ENCODE results near the gene SLC25A1.
"Not testable (repeated sequence)": the region's sequence is repeated elsewhere in the genome, so short reads cannot be mapped to it uniquely, and the experiment has no call there.

The SLC25A1 gene

DNA sequence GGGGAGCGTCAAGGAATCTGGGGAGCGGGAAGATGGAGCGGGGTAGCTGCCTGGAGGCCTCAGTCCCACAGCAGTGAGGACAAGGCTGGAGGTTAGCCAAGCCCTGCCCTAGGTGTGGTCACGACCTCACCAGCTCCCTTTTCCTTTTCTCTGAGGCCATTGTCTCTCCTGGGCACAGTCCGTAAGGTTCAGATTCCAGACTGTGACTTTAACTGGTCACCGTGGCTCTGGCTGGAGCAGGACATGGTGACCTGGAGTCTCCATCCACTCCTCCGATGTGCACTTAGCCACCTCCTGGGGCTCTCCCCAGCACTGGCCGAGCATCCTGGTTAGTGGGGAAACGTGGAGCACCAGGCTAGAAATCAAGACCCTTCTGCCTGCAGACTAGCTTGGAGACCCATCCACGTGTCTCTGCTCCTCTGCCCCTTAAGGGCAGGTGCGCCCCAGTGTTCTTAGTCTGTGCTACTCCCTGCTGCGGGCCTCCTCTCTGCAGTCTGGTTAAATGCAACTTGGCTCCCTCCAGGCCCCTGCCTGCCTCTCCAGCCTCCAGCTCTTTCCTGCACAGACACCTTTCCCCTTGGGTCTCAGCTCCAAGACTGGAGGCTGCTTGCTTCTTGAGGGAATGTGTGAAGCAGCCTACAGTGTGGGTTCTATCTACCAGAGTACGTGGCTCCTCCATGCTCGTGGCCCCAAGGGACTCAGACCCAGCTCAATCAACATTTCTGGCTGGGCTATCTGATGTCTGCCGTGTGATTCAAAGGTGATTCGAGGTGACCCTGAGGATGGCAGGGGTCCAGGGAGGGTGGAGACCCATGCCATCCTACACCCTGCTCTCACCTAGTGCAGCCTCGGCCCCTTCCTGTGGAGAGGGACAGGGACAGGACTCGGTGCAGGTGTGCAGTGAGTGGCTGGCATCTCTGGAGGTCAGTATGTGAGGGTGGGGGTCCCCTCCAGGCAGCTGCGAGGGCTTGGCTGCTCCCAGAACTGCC is 5.2 kb downstream of the SLC25A1 start:
- Histone ChIP-seq H3K9ac (ENCODE audit: low read length) (peak overlapping the region; percentile 13), H3K4me3 (ENCODE audit: low read depth, low read length) (peak overlapping the region; percentile 83), H3K27ac (ENCODE audit: low read depth, low read length) (no peak overlapping the region)

DNA sequence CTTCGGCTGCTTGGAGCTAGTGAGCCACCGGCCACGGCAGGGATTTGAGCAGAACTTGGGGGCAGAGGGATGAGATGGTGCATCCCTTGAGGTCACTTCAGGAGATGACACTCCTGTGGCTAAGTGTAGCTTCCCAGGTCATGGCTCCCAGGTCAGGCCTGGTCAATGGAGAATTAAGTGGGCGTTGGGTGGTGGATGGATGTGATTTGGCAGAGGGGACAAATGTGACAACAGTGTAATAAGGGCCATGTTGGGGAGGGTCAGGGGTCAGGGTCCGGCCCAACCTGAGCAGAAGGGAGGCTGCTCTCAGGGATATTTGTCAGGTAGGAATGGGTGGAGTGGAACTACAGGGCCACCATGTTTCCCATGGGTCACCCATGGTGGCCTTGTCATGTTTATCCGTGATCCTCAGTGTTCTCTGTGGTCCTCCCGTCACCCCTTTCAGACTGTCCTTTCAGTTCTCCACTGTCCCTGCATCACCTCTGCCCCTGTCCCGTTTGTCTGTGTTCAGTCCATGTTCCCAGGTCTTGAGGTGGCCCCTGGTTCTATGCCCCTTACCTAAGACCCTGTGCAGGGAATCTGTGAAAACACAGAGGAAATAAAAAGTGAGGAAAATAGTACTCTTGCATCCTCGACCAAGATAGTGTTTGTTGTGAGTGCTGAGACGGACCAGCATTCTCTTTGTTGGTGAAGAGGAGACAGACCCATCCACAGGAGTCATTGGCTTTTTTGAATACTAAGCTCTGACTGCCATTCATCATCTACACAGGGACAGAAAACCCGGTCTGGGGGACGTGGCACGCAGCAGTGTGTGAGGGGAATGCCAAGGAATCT is 6.1 kb downstream of the SLC25A1 start:
- Histone ChIP-seq H3K27ac (ENCODE audit: low read depth, low read length) (peak overlapping the region; percentile 96; the same call in 1 of the 2 replicates), H3K9ac (ENCODE audit: low read length) (peak overlapping the region; percentile 98), H3K9me3 (ENCODE audit: control insufficient read depth, insufficient read depth, low read depth, low read length) (no peaks in the 10 kb centered on the region), H3K4me3 (ENCODE audit: low read depth, low read length) (peak overlapping the region; percentile 83), H3K36me3 (ENCODE audit: control insufficient read depth, insufficient read depth, low read length) (peaks cover 29% of the 10 kb centered on the region), H3K4me1 (ENCODE audit: control insufficient read depth, insufficient read depth, low read length) (peaks cover 62% of the 10 kb centered on the region), H3K27me3 (ENCODE audit: control insufficient read depth, insufficient read depth, low read length) (peaks cover 39% of the 10 kb centered on the region)

More for the DNA sequence above, 5.2 kb downstream of the SLC25A1 start:
- no peaks in the 10 kb centered on the region for H3K9me3 ChIP-seq (ENCODE audit: control insufficient read depth, insufficient read depth, low read depth, low read length)
- peaks cover 64% of the 10 kb centered on the region for H3K4me1 ChIP-seq (ENCODE audit: control insufficient read depth, insufficient read depth, low read length)
- peaks cover 29% of the 10 kb centered on the region for H3K36me3 ChIP-seq (ENCODE audit: control insufficient read depth, insufficient read depth, low read length)
- H3K27me3 ChIP-seq (ENCODE audit: control insufficient read depth, insufficient read depth, low read length): peaks cover 30% of the 10 kb centered on the region

GRCh38 chr22:19169947-19170318 is 8.6 kb downstream of the SLC25A1 start:
- Histone ChIP-seq H3K4me1 (ENCODE audit: control insufficient read depth, insufficient read depth, low read length) (peaks cover 37% of the 10 kb centered on the region), H3K4me3 (ENCODE audit: low read depth, low read length) (peak overlapping the region; percentile 57), H3K36me3 (ENCODE audit: control insufficient read depth, insufficient read depth, low read length) (peaks cover 13% of the 10 kb centered on the region), H3K9ac (ENCODE audit: low read length) (peak overlapping the region; percentile 10), H3K9me3 (ENCODE audit: control insufficient read depth, insufficient read depth, low read depth, low read length) (no peaks in the 10 kb centered on the region), H3K27me3 (ENCODE audit: control insufficient read depth, insufficient read depth, low read length) (peaks cover 54% of the 10 kb centered on the region), H3K27ac (ENCODE audit: low read depth, low read length) (no peak overlapping the region)

DNA sequence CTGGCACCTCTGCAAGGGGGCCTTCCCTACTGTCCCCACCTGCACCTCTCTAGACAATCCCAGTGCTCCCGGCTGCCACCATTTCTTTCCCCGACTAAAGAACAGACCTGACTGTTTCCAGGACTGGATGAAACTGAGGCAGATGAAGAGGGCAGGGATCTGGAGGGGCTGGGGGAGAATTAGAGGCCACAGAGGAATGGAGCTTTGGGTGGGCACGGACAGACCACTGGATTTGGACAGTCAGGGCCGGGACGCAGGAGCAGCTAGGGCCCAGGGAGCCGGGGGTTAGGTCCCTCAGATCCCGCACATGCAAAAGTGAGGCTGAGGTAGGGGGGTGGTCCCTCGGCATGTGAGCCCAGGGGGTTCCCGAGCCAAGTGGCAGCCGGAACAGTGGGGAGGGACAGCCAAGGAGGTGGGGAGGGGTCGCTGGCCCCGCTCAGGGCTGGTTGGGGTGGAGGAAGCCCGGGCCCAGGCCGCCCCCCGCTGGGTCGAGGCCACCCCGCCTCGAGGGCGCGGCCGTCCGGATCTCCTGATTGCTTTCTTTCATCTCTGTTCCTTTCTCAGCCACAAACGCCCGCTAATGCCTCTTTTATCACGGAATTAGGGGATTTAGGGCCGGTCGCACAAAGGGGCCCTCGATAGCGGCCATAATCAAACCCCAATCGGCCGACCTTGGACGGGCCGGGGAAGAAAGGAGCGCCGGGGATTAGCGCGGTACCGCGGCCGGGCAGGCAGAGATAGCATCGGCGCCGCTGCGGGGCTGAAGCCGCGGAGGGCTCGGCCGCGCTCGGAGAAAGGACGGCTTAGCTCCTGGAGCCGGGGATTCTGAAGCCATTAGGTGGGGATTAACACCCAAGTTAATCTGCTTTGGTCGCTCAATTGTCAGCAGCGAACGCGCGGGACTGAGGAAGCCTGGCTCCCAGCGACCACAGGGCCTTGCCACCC is 9.3 kb downstream of the SLC25A1 start:
- Histone ChIP-seq H3K9me3 (ENCODE audit: control insufficient read depth, insufficient read depth, low read depth, low read length) (no peaks in the 10 kb centered on the region), H3K4me1 (ENCODE audit: control insufficient read depth, insufficient read depth, low read length) (peaks cover 31% of the 10 kb centered on the region), H3K36me3 (ENCODE audit: control insufficient read depth, insufficient read depth, low read length) (peaks cover 12% of the 10 kb centered on the region), H3K27ac (ENCODE audit: low read depth, low read length) (no peak overlapping the region), H3K4me3 (ENCODE audit: low read depth, low read length) (peak overlapping the region; percentile 57), H3K27me3 (ENCODE audit: control insufficient read depth, insufficient read depth, low read length) (peaks cover 56% of the 10 kb centered on the region), H3K9ac (ENCODE audit: low read length) (peak overlapping the region; percentile 10)

DNA sequence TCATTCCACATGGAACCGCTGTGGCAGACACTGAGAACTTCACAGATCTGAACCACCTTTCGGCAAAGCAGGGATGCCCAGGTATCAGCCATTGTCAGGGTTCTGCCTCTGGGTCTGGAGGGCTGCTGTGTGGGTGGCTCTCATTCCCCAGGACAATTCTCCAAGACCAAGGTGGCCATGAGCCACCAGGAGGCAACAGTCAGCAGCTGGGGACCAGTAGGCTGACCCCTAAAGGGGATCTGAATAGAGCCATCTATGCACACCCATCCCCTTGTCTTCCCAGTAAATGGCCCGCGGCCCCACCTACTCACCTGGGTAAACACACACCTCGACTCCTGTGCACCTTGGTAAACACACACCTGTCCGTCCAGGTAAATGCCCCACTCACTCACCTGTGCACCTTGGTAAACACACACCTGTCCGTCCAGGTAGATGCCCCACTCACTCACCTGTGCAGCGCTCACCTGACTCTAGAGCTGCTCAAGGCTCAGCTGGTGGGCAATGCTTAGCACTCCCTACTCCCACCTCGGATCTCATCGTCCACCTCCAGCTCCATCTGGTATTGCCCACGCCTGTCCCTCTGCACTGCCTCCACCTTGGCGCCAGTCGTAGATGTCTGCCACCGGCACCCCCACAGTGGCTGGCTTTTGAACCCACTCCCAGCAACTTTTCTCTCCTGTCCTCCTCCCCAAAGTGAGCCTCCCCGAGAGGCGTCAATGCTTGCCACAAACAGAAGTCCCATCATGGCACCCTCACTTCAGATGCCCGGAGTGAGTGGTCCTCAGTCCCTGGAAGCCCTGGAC is 10.2 kb downstream of the SLC25A1 start:
- no peak overlapping the region for H3K4me3 ChIP-seq (ENCODE audit: low read depth, low read length)
- no peak overlapping the region for H3K9ac ChIP-seq (ENCODE audit: low read length)
- no peaks in the 10 kb centered on the region for H3K9me3 ChIP-seq (ENCODE audit: control insufficient read depth, insufficient read depth, low read depth, low read length)
- peaks cover 21% of the 10 kb centered on the region for H3K4me1 ChIP-seq (ENCODE audit: control insufficient read depth, insufficient read depth, low read length)
- 0 out of 2 replicates have a peak, but pooled peaks cover 4% of the 10 kb centered on the region for H3K36me3 ChIP-seq (ENCODE audit: control insufficient read depth, insufficient read depth, low read length)
- H3K27ac ChIP-seq (ENCODE audit: low read depth, low read length): no peak overlapping the region
- peaks cover 56% of the 10 kb centered on the region for H3K27me3 ChIP-seq (ENCODE audit: control insufficient read depth, insufficient read depth, low read length)

DNA sequence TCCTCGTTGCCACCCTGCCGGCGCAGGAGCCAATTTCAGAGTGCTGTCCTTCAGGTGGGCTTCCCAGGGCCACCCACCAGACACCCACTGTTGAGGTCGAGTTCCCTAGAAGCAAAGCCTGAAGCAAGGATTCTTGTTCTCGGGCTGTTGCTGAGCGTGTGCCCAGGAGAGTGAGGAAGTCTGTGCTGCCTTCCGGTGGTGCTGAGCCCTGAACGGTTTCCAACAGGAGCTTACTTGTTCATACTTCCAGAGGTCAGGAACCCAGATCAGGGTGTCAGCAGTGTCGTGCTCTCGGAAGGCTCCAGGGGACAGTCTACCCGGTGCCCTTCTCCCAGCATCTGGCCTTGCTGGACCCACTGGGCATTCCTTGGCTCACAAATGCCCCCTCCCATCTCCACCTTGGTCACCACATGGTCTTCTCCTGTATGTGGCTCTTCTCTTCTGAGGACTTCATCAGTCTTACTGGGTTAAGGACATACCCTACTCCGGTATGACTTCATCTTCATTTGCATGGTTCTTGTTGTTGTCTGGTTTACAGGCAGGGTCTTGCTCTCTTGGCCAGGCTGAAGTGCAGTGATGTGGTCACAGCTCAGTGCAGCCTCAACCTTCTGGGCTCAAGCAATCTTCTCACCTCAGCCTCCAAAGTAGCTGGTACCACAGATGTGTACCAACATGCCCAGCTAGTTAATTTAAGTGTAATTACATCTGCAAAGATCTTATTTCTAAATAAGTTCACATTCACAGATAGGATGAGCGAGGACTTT is 11.2 kb downstream of the SLC25A1 start:
- H3K9ac ChIP-seq (ENCODE audit: low read length): no peak overlapping the region
- H3K4me1 ChIP-seq (ENCODE audit: control insufficient read depth, insufficient read depth, low read length): peaks cover 17% of the 10 kb centered on the region
- no peak overlapping the region for H3K4me3 ChIP-seq (ENCODE audit: low read depth, low read length)
- H3K27me3 ChIP-seq (ENCODE audit: control insufficient read depth, insufficient read depth, low read length): peaks cover 61% of the 10 kb centered on the region
- no peaks in the 10 kb centered on the region for H3K36me3 ChIP-seq (ENCODE audit: control insufficient read depth, insufficient read depth, low read length)
- H3K27ac ChIP-seq (ENCODE audit: low read depth, low read length): no peak overlapping the region
- H3K9me3 ChIP-seq (ENCODE audit: control insufficient read depth, insufficient read depth, low read depth, low read length): no peaks in the 10 kb centered on the region

DNA sequence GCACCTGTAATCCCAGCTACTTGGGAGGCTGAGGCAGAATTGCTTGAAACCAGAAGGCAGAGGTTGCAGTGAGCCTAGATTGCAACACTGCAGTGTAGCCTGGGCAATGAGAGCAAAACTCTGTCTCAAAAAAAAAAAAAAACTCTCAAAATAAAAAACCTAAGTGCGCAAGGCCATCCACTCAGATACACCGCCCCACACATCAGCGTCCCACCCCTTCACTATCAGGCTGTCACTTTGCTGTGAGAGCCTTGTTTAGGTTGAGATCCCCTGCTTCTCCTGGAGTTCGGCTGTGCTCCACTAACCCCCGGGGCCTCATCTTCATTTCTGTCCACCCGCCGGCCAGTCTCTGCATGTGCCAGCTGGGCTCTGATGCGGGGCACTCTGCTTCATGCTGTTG is 12.1 kb downstream of the SLC25A1 start:
- H3K36me3 ChIP-seq (ENCODE audit: control insufficient read depth, insufficient read depth, low read length): no peaks in the 10 kb centered on the region
- no peak overlapping the region for H3K9ac ChIP-seq (ENCODE audit: low read length)
- peaks cover 65% of the 10 kb centered on the region for H3K27me3 ChIP-seq (ENCODE audit: control insufficient read depth, insufficient read depth, low read length)
- H3K9me3 ChIP-seq (ENCODE audit: control insufficient read depth, insufficient read depth, low read depth, low read length): no peaks in the 10 kb centered on the region
- H3K4me3 ChIP-seq (ENCODE audit: low read depth, low read length): no peak overlapping the region
- H3K27ac ChIP-seq (ENCODE audit: low read depth, low read length): no peak overlapping the region
- peaks cover 16% of the 10 kb centered on the region for H3K4me1 ChIP-seq (ENCODE audit: control insufficient read depth, insufficient read depth, low read length)

- Histone ChIP-seq H3K4me1 (ENCODE audit: control insufficient read depth, insufficient read depth, low read length) (peaks cover 5% of the 10 kb centered on the region), H3K36me3 (ENCODE audit: control insufficient read depth, insufficient read depth, low read length) (no peaks in the 10 kb centered on the region), H3K27ac (ENCODE audit: low read depth, low read length) (no peak overlapping the region), H3K27me3 (ENCODE audit: control insufficient read depth, insufficient read depth, low read length) (peaks cover 52% of the 10 kb centered on the region), H3K9ac (ENCODE audit: low read length) (no peak overlapping the region), H3K9me3 (ENCODE audit: control insufficient read depth, insufficient read depth, low read depth, low read length) (no peaks in the 10 kb centered on the region), H3K4me3 (ENCODE audit: low read depth, low read length) (no peak overlapping the region)
These were observed 14.1 kb downstream of the SLC25A1 start for GRCh38 chr22:19164425-19164824.

GRCh38 chr22:19158649-19159048 is 19.9 kb downstream of the SLC25A1 start:
- H3K4me1 ChIP-seq (ENCODE audit: control insufficient read depth, insufficient read depth, low read length); H3K36me3 ChIP-seq (ENCODE audit: control insufficient read depth, insufficient read depth, low read length); H3K9me3 ChIP-seq (ENCODE audit: control insufficient read depth, insufficient read depth, low read depth, low read length); H3K27ac ChIP-seq (ENCODE audit: low read depth, low read length); H3K9ac ChIP-seq (ENCODE audit: low read length); H3K4me3 ChIP-seq (ENCODE audit: low read depth, low read length): not testable (repeated sequence)
- peaks cover 39% of the 10 kb centered on the region for H3K27me3 ChIP-seq (ENCODE audit: control insufficient read depth, insufficient read depth, low read length)
